ENCODE data around the gene DEDD. TPM values are rescaled to one million over a fixed set of nuclear protein-coding genes. Genes with fewer than 3 reads are reported as not detected.
A peak's percentile ranks its signal among the peaks of the same experiment; 100 is the strongest.

DEDD gene
- total and polyA plus RNA-seq, 2 of the 13 experiments (the other 11 are each of a cell fraction or from before 2014, with no cell fraction given): 12.6 to 27.8 TPM

- TF ChIP-seq CTCF (CRISPR knock-in tag; IDR thresholded peaks at IDR 0.05) (peak; percentile 61), PRMT3 (CRISPR knock-in tag; IDR thresholded peaks at IDR 0.05; ENCODE audit: borderline replicate concordance, low read depth) (no peak), ZNF274 (CRISPR knock-in tag; IDR thresholded peaks at IDR 0.05) (no peak), GABPB1 (CRISPR knock-in tag; IDR thresholded peaks at IDR 0.05) (peak; percentile 64), ZBTB33 (CRISPR knock-in tag; IDR thresholded peaks at IDR 0.05) (no peak), CSRNP1 (CRISPR knock-in tag; IDR thresholded peaks at IDR 0.05) (0 out of 2 replicates have a peak, but pooled peaks have one; percentile 27), MIXL1 (CRISPR knock-in tag; IDR thresholded peaks at IDR 0.05) (no peak), ZNF816 (CRISPR knock-in tag; IDR thresholded peaks at IDR 0.05; ENCODE audit: borderline replicate concordance) (peak; percentile 63; the same call in 1 of the 2 replicates), RARA (CRISPR knock-in tag; IDR thresholded peaks at IDR 0.05) (no peak; the same call in 1 of the 2 replicates), HOXA5 (CRISPR knock-in tag; IDR thresholded peaks at IDR 0.05) (peak; percentile 80), ZNF703 (CRISPR knock-in tag; IDR thresholded peaks at IDR 0.05; ENCODE audit: borderline replicate concordance) (no peak), E2F2 (CRISPR knock-in tag; IDR thresholded peaks at IDR 0.05; ENCODE audit: borderline replicate concordance) (no peak), ZNF510 (CRISPR knock-in tag; IDR thresholded peaks at IDR 0.05; ENCODE audit: low read depth) (no peak), CREM (IDR thresholded peaks at IDR 0.05) (peak; percentile 78), CREM (CRISPR knock-in tag; IDR thresholded peaks at IDR 0.05) (no peak), TBL1XR1 (IDR thresholded peaks at IDR 0.05; ENCODE audit: borderline replicate concordance, low read length, partially characterized antibody) (no peak), SPEN (CRISPR knock-in tag; IDR thresholded peaks at IDR 0.05; ENCODE audit: low read depth) (peak; percentile 87), HMG20B (CRISPR knock-in tag; conservative IDR thresholded peaks at IDR 0.05) (no peak), PHF8 (CRISPR knock-in tag; IDR thresholded peaks at IDR 0.05) (peak; percentile 77), CBX1 (IDR thresholded peaks at IDR 0.05; ENCODE audit: low read depth) (no peak), HOMEZ (CRISPR knock-in tag; IDR thresholded peaks at IDR 0.05; ENCODE audit: low read depth) (no peak), ZBTB42 (CRISPR knock-in tag; IDR thresholded peaks at IDR 0.05) (no peak)
Observed at GRCh38 chr1:161165742-161166668, 33.5 kb upstream of the DEDD start, which contains the start of gene PPOX (continued).

Measured in HepG2 (cell line).